Motor neuron (in vitro differentiated cells): ENCODE results near the gene LRRC3C. TPM values are rescaled to one million over a fixed set of nuclear protein-coding genes. Genes with fewer than 3 reads are reported as not detected.

ENCODE experiments used
- ATAC-seq, 8 experiments: fragments of 200-7000 bp; cut with Tn5 transposase; replicated peaks in 6 of 8; 2 replicates each; pipeline ENCODE4 v1.8.0; 2021; ENCODE audit warnings: mild to moderate bottlenecking in 8 of 8, moderate library complexity in 8 of 8
- H3K27ac ChIP-seq, 2 donors: fragments of 250-450 bp; sonication (Bioruptor Pico); 2 replicates each; pipeline ENCODE4 v1.9.0; 2021; ENCODE audit warnings: antibody characterized with exemption in 2 of 2, mild to moderate bottlenecking in 2 of 2, moderate library complexity in 1 of 2
- H3K4me1 ChIP-seq, 2 donors: fragments of 250-450 bp; sonication (Bioruptor Pico); replicated peaks in 1 of 2; 2 replicates each; pipeline ENCODE4 v1.6.1; 2021; ENCODE audit warnings: antibody characterized with exemption in 2 of 2, mild to moderate bottlenecking in 2 of 2, moderate library complexity in 1 of 2
- H3K4me3 ChIP-seq, 5 donors: fragments of 250-450 bp; sonication (Bioruptor Pico); 2 replicates each; pipeline ENCODE4 v1.9.0; 2021; ENCODE audit warnings: antibody characterized with exemption in 5 of 5, mild to moderate bottlenecking in 5 of 5, moderate library complexity in 4 of 5
- WGBS, 10 experiments: fragments of 450-650 bp; shearing (Covaris generic); methylation state at CpG; one replicate each; pipeline ENCODE4 v1.0.0; 2022; 5-methylcytosine and 5-hydroxymethylcytosine counted together
- in situ Hi-C, 9 experiments: fragments of 400-800 bp; cut with MboI; loops; one replicate each; pipeline ENCODE4 v1.15.0; 2021; ENCODE audit warnings: low sequenced_read_pairs in 9 of 9, low pct_unique_long_range_greater_than_20kb in 2 of 9; ENCODE audit not compliant: unreplicated experiment in 9 of 9
- total RNA-seq, 8 experiments: library from RNA; unstranded; fragments of 300-600 nt; gene quantifications; 2 replicates each; pipeline versions ENCODE4 v1.2.3 to v1.2.4, GENCODE V29; 2022

The LRRC3C gene
- total RNA-seq, 8 experiments from 2014 or later, result 0.52 TPM; not detected in 7

- H3K27ac ChIP-seq, result no peak overlapping the region
- in situ Hi-C loops, result no loop called here
- H3K4me3 ChIP-seq, result no peak overlapping the region
- WGBS, 10 experiments, result 20 to 100% (median 57%) methylated on average over 1 to 6 of the region's 8 CpGs; no CpG with 5 or more reads in 2 of the 10 experiments
- no peaks in the 10 kb centered on the region for H3K4me1 ChIP-seq
- ATAC-seq, result no peak
Observed at GRCh38 chr17:39960524-39961041, 33.1 kb downstream of the LRRC3C start.

GRCh38 chr17:39962642-39963220 lies 35.2 kb downstream of the LRRC3C start, which contains the start of gene GSDMA:
GSDMA (plus strand) TSS chr17:39963004; CDS start chr17:39965688, 2,684 bp downstream.
- ATAC-seq, result no peak
- Histone ChIP-seq H3K27ac (no peak within 1 kb of the TSS), H3K4me3 (no peak within 1 kb of the TSS), H3K4me1 (no peaks in the 10 kb centered on the region)
- in situ Hi-C loops, result no loop called here
- 60% methylated on average over 1 of the region's 6 CpGs; no CpG with 5 or more reads in 9 of the 10 experiments for WGBS, 10 experiments

- Histone ChIP-seq H3K27ac (no peak overlapping the region), H3K4me3 (no peak overlapping the region), H3K4me1 (no peaks in the 10 kb centered on the region)
- in situ Hi-C loops, result no loop called here
- no peak for ATAC-seq
- WGBS, 10 experiments, result 64 to 100% (median 80%) methylated on average over 1 to 6 of the region's 6 CpGs; no CpG with 5 or more reads in 3 of the 10 experiments
Observed at GRCh38 chr17:39963829-39964228, 36.3 kb downstream of the LRRC3C start.

GRCh38 chr17:39965017-39965699 lies 37.6 kb downstream of the LRRC3C start:
- no peaks in the 10 kb centered on the region for H3K4me1 ChIP-seq
- no peak overlapping the region for H3K27ac ChIP-seq
- no peak overlapping the region for H3K4me3 ChIP-seq
- peak in 1 of 8 experiments; percentile 37 for ATAC-seq
- in situ Hi-C loops, result no loop called here
- 3 to 59% (median 40%) methylated on average over 3 to 8 of the region's 8 CpGs for WGBS, 10 experiments

- in situ Hi-C loops, result no loop called here
- 39 to 100% (median 81%) methylated on average over 1 to 6 of the region's 6 CpGs; no CpG with 5 or more reads in 4 of the 10 experiments for WGBS, 10 experiments
- Histone ChIP-seq H3K27ac (no peak overlapping the region), H3K4me3 (no peak overlapping the region), H3K4me1 (no peaks in the 10 kb centered on the region)
- ATAC-seq, result no peak
Observed at GRCh38 chr17:39966771-39967170, 39.2 kb downstream of the LRRC3C start.

- in situ Hi-C loops, result no loop called here
- no peak for ATAC-seq
- Histone ChIP-seq H3K4me3 (no peak overlapping the region), H3K27ac (no peak overlapping the region), H3K4me1 (no peaks in the 10 kb centered on the region)
- whole genome bisulfite sequencing, 10 experiments, result 20 to 100% (median 70%) methylated on average over 1 to 2 of the region's 2 CpGs; no CpG with 5 or more reads in 3 of the 10 experiments
Observed at GRCh38 chr17:39968761-39969160, 41.2 kb downstream of the LRRC3C start.

GRCh38 chr17:39969375-39969774 lies 41.8 kb downstream of the LRRC3C start:
- Histone ChIP-seq H3K27ac (no peak overlapping the region), H3K4me3 (no peak overlapping the region), H3K4me1 (no peaks in the 10 kb centered on the region)
- 25 to 100% (median 80%) methylated on average over 1 to 6 of the region's 6 CpGs; no CpG with 5 or more reads in 1 of the 10 experiments for WGBS, 10 experiments
- no peak for ATAC-seq
- in situ Hi-C loops, result no loop called here

- Histone ChIP-seq H3K4me3 (no peak overlapping the region), H3K4me1 (no peaks in the 10 kb centered on the region), H3K27ac (no peak overlapping the region)
- no peak for ATAC-seq
- WGBS, 10 experiments, result 20 to 100% (median 63%) methylated on average over 1 to 5 of the region's 7 CpGs; no CpG with 5 or more reads in 3 of the 10 experiments
- in situ Hi-C loops, result no loop called here
Observed at GRCh38 chr17:39970157-39970692, 42.7 kb downstream of the LRRC3C start.

- in situ Hi-C loops, result no loop called here
- 43 to 100% (median 81%) methylated on average over 1 to 3 of the region's 4 CpGs; no CpG with 5 or more reads in 2 of the 10 experiments for whole genome bisulfite sequencing, 10 experiments
- H3K4me3 ChIP-seq, result no peak overlapping the region
- ATAC-seq, result no peak
- no peak overlapping the region for H3K27ac ChIP-seq
- no peaks in the 10 kb centered on the region for H3K4me1 ChIP-seq
Observed at GRCh38 chr17:39971076-39971603, 43.6 kb downstream of the LRRC3C start.

GRCh38 chr17:39972271-39972670 lies 44.7 kb downstream of the LRRC3C start:
- in situ Hi-C loops, result no loop called here
- WGBS, 10 experiments, result 0 to 70% (median 46%) methylated on average over 1 to 3 of the region's 3 CpGs; no CpG with 5 or more reads in 2 of the 10 experiments

GRCh38 chr17:39973496-39973895 lies 46.0 kb downstream of the LRRC3C start:
- no peaks in the 10 kb centered on the region for H3K4me1 ChIP-seq
- in situ Hi-C loops, result no loop called here
- WGBS, 10 experiments, result 100% methylated on average over 1 of the region's 2 CpGs; no CpG with 5 or more reads in 9 of the 10 experiments
- H3K27ac ChIP-seq, result no peak overlapping the region
- H3K4me3 ChIP-seq, result no peak overlapping the region
- no peak for ATAC-seq

More at GRCh38 chr17:39972271-39972670, 44.7 kb downstream of the LRRC3C start:
- Histone ChIP-seq H3K27ac (no peak overlapping the region), H3K4me3 (no peak overlapping the region), H3K4me1 (no peaks in the 10 kb centered on the region)
- no peak for ATAC-seq

- no peak for ATAC-seq
- H3K4me3 ChIP-seq, result no peak overlapping the region
- 0 to 100% (median 86%) methylated on average over 1 of the region's 5 CpGs; no CpG with 5 or more reads in 7 of the 10 experiments for WGBS, 10 experiments
- H3K4me1 ChIP-seq, result peaks cover 0 to under 1% of the 10 kb centered on the region in 2 donors
- in situ Hi-C loops, result no loop called here
- no peak overlapping the region for H3K27ac ChIP-seq
Observed at GRCh38 chr17:39974433-39974832, 46.9 kb downstream of the LRRC3C start.

GRCh38 chr17:39975801-39976200 lies 48.3 kb downstream of the LRRC3C start:
- Histone ChIP-seq H3K27ac (no peak overlapping the region), H3K4me3 (no peak overlapping the region), H3K4me1 (peaks cover 0 to 5% of the 10 kb centered on the region in 2 donors)
- in situ Hi-C loops, result no loop called here
- 31 to 100% (median 63%) methylated on average over 1 to 3 of the region's 4 CpGs; no CpG with 5 or more reads in 3 of the 10 experiments for WGBS, 10 experiments
- no peak for ATAC-seq
